NT2/D1 (cell line): ENCODE measurements around the gene TSPAN12.

Experiments
- SUZ12 ChIP-seq: IDR thresholded peaks from 2 replicates; pipeline ENCODE4 v1.6.1; 2011; ENCODE audit not compliant: insufficient read length, insufficient read depth; ENCODE audit errors: extremely low read depth
- ZNF274 ChIP-seq: IDR thresholded peaks from 2 replicates; pipeline ENCODE4 v1.6.1; 2011; ENCODE audit warnings: mild to moderate bottlenecking, low read depth, low read length

DNA sequence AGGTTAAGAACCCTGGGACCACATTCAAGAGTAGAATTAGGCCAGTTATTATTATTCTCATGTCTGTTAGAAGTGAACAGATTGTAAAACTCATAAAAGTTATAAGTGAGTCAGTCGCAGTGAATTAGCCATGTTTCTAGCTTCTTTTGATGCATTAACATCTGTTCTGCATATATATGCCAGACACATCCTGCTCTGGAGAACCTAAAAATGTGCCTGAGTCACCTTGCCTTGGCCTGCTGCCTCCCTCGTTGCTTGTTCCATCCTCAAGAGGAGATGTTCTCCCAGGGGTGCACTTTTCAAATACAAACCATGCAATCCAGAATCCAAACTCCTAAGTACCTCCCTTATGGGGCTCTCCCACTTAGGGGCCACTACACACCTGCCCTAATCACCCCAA lies 14.8 kb downstream of the TSPAN12 start:
- TF ChIP-seq SUZ12 = no peak
- no peak for TF ChIP-seq ZNF274
